LNCAP (cell line): Measurements from ENCODE around the gene GSG1L.

Experiments
- TF ChIP-seq, protein P1 (sequence below): fragments of 450-650 bp; IDR thresholded peaks from 2 replicates; pipeline ENCODE4 v1.5.1; 2017; ENCODE audit warnings: mild to moderate bottlenecking

The GSG1L gene

GRCh38 chr16:27870116-27870798, 193.3 kb downstream of the GSG1L start:
- TF ChIP-seq, protein P1, sequence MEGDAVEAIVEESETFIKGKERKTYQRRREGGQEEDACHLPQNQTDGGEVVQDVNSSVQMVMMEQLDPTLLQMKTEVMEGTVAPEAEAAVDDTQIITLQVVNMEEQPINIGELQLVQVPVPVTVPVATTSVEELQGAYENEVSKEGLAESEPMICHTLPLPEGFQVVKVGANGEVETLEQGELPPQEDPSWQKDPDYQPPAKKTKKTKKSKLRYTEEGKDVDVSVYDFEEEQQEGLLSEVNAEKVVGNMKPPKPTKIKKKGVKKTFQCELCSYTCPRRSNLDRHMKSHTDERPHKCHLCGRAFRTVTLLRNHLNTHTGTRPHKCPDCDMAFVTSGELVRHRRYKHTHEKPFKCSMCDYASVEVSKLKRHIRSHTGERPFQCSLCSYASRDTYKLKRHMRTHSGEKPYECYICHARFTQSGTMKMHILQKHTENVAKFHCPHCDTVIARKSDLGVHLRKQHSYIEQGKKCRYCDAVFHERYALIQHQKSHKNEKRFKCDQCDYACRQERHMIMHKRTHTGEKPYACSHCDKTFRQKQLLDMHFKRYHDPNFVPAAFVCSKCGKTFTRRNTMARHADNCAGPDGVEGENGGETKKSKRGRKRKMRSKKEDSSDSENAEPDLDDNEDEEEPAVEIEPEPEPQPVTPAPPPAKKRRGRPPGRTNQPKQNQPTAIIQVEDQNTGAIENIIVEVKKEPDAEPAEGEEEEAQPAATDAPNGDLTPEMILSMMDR, result no peak

- TF ChIP-seq, protein P1, result no peak
Measured at GRCh38 chr16:27869411-27869810, 194.1 kb downstream of the GSG1L start.

- TF ChIP-seq, protein P1, result no peak
Measured at GRCh38 chr16:27868180-27868579, 195.3 kb downstream of the GSG1L start.

DNA sequence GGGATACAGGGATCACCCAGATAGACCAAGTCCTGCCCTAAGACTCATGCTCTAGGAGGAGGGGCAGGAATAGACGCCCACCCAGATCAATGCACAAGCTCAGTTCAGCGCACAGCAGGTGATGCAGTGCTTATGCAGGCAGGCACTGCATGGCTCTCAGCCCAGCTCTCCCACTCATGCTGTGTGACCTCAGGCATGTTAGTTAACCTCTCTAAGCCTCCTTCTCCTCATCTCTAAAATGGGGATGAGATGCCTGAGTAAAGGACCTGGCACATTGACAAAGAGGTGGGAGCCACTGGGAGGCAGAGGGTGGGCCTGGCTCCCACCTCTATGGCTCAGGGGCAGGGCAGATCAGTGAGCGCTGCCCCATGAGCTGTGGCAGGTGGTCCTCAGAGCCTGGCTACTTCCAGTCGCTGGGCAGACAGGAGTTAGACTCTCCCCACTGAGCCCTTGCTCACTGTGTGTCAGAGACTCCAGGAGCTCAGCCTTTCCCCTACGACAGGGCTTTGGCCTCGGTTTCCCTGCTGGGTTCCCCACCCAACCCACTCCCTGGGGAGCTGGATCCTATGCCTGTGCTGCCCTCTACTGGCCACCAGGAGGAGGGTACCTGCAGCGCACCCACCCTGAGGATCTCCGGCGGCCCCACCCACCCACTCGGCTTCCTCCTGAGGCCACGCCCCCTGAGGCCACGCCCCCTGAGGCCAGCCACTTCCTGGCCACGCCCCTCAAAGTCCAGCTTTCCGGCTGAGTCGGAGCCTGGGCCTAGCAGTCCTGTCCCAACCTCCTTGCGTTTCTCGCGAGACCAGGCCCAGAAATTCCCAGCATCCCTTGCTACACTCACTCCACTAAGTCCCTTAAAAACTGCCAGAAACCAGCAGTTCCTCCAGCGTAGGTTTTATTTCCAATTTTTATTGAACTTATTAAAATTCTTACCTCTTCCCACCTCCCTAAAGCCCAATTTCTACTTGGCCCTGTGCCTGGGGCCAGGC, 196.1 kb downstream of the GSG1L start:
- TF ChIP-seq, protein P1, result peak; percentile 79

GRCh38 chr16:27863377-27863776, 200.1 kb downstream of the GSG1L start:
- TF ChIP-seq, protein P1, result no peak

DNA sequence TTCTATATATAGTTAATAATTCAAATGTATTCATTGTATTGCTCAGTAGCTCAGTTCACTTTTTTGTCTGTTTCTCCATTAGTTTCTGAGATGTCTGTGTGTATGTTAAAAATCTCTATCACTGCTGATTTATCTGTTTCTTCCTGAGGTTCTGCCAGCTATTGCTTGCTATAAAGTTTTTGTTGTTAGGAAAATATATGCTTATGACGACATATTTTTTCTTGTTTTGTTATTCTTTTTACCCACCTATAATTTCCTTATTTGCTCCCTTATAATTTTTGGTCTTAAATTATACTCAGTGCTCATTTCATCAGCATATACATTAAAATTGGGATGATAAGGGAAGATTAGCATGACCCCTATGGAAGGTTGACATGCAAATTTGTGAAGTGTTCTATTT, 200.6 kb downstream of the GSG1L start:
- TF ChIP-seq, protein P1, result no peak

GRCh38 chr16:27860091-27860490, 203.4 kb downstream of the GSG1L start:
- TF ChIP-seq, protein P1, result no peak
